Mononuclear cell (primary cell): ENCODE measurements around the gene ENTPD1. TPM values are rescaled to one million over a fixed set of nuclear protein-coding genes. Genes with fewer than 3 reads are reported as not detected.

ENCODE experiments used
- H3K27me3 ChIP-seq: 2 replicates; pipeline ENCODE4 v1.6.0; 2011; ENCODE audit warnings: low read length, control low read depth; ENCODE audit not compliant: insufficient read depth
- H3K4me1 ChIP-seq: 2 replicates; pipeline ENCODE4 v1.5.1; 2011; ENCODE audit warnings: mild to moderate bottlenecking, low read length, control low read depth; ENCODE audit not compliant: insufficient read depth
- H3K4me3 ChIP-seq: 2 replicates; pipeline ENCODE4 v1.5.1; 2011; ENCODE audit warnings: mild to moderate bottlenecking, low read length, moderate library complexity
- H3K9me3 ChIP-seq: 2 replicates; pipeline ENCODE4 v1.5.1; 2011; ENCODE audit warnings: low read depth, mild to moderate bottlenecking, control low read depth, low read length
- total RNA-seq: library from RNA; depleted of rRNA; stranded (reverse); fragments of >200 nt; gene quantifications from one replicate; pipeline ENCODE4 v1.2.3, GENCODE V29; 2012

Gene ENTPD1
- total RNA-seq, 1 donor = 30.1 TPM

- Histone ChIP-seq H3K4me3 (no peak overlapping the region), H3K4me1 (peaks cover 42% of the 10 kb centered on the region), H3K9me3 (no peaks in the 10 kb centered on the region), H3K27me3 (no peaks in the 10 kb centered on the region)
These were observed 85.9 kb downstream of the ENTPD1 start for GRCh38 chr10:95841661-95842498.

- Histone ChIP-seq H3K4me3 (no peak overlapping the region), H3K9me3 (no peaks in the 10 kb centered on the region), H3K4me1 (peaks cover 20% of the 10 kb centered on the region), H3K27me3 (no peaks in the 10 kb centered on the region)
These were observed 89.4 kb downstream of the ENTPD1 start for GRCh38 chr10:95845411-95845810.

- Histone ChIP-seq H3K4me3 (no peak overlapping the region), H3K4me1 (peaks cover 4% of the 10 kb centered on the region), H3K27me3 (no peaks in the 10 kb centered on the region), H3K9me3 (no peaks in the 10 kb centered on the region)
These were observed 91.0 kb downstream of the ENTPD1 start for GRCh38 chr10:95847007-95847406.

GRCh38 chr10:95848841-95849240 is 92.9 kb downstream of the ENTPD1 start:
- no peaks in the 10 kb centered on the region for H3K4me1 ChIP-seq
- H3K9me3 ChIP-seq = no peaks in the 10 kb centered on the region
- no peaks in the 10 kb centered on the region for H3K27me3 ChIP-seq
- H3K4me3 ChIP-seq = no peak overlapping the region

- Histone ChIP-seq H3K9me3 (no peaks in the 10 kb centered on the region), H3K4me3 (no peak overlapping the region), H3K27me3 (no peaks in the 10 kb centered on the region), H3K4me1 (no peaks in the 10 kb centered on the region)
These were observed 94.8 kb downstream of the ENTPD1 start for GRCh38 chr10:95850791-95851190.

GRCh38 chr10:95860166-95860940 is 104.4 kb downstream of the ENTPD1 start:
- no peak overlapping the region for H3K4me3 ChIP-seq
- H3K9me3 ChIP-seq = no peaks in the 10 kb centered on the region
- no peaks in the 10 kb centered on the region for H3K27me3 ChIP-seq
- H3K4me1 ChIP-seq = peaks cover 10% of the 10 kb centered on the region

GRCh38 chr10:95861386-95861785 is 105.4 kb downstream of the ENTPD1 start:
- H3K4me1 ChIP-seq = peaks cover 10% of the 10 kb centered on the region
- no peak overlapping the region for H3K4me3 ChIP-seq
- H3K9me3 ChIP-seq = no peaks in the 10 kb centered on the region
- no peaks in the 10 kb centered on the region for H3K27me3 ChIP-seq

GRCh38 chr10:95864906-95865813 is 109.2 kb downstream of the ENTPD1 start:
- Histone ChIP-seq H3K9me3 (no peaks in the 10 kb centered on the region), H3K4me1 (peaks cover 10% of the 10 kb centered on the region), H3K27me3 (no peaks in the 10 kb centered on the region), H3K4me3 (no peak overlapping the region)

- no peaks in the 10 kb centered on the region for H3K27me3 ChIP-seq
- peaks cover 10% of the 10 kb centered on the region for H3K4me1 ChIP-seq
- H3K4me3 ChIP-seq = no peak overlapping the region
- no peaks in the 10 kb centered on the region for H3K9me3 ChIP-seq
These were observed 110.0 kb downstream of the ENTPD1 start for GRCh38 chr10:95865814-95866466.

- Histone ChIP-seq H3K9me3 (no peaks in the 10 kb centered on the region), H3K27me3 (no peaks in the 10 kb centered on the region), H3K4me3 (no peak overlapping the region), H3K4me1 (peaks cover 10% of the 10 kb centered on the region)
These were observed 110.5 kb downstream of the ENTPD1 start for GRCh38 chr10:95866467-95866842.

- Histone ChIP-seq H3K4me1 (peaks cover 10% of the 10 kb centered on the region), H3K4me3 (no peak overlapping the region), H3K27me3 (no peaks in the 10 kb centered on the region), H3K9me3 (no peaks in the 10 kb centered on the region)
These were observed 111.9 kb downstream of the ENTPD1 start for GRCh38 chr10:95867866-95868265.

GRCh38 chr10:95872158-95872711 is 116.3 kb downstream of the ENTPD1 start:
- Histone ChIP-seq H3K4me1 (no peaks in the 10 kb centered on the region), H3K9me3 (no peaks in the 10 kb centered on the region), H3K4me3 (no peak overlapping the region), H3K27me3 (no peaks in the 10 kb centered on the region)

- H3K4me1 ChIP-seq = no peaks in the 10 kb centered on the region
These were observed 117.2 kb downstream of the ENTPD1 start for GRCh38 chr10:95873139-95873538.

GRCh38 chr10:95873651-95874050 is 117.7 kb downstream of the ENTPD1 start:
- Histone ChIP-seq H3K27me3 (no peaks in the 10 kb centered on the region), H3K4me3 (no peak overlapping the region), H3K4me1 (no peaks in the 10 kb centered on the region), H3K9me3 (no peaks in the 10 kb centered on the region)

More at GRCh38 chr10:95873139-95873538, 117.2 kb downstream of the ENTPD1 start:
- H3K9me3 ChIP-seq = no peaks in the 10 kb centered on the region
- no peaks in the 10 kb centered on the region for H3K27me3 ChIP-seq
- H3K4me3 ChIP-seq = no peak overlapping the region
